Measurements from ENCODE around the gene HS6ST2.

Gene HS6ST2

GRCh38 chrX:132631579-132632232 lies 326.7 kb downstream of the HS6ST2 start:
- Histone ChIP-seq H3K4me3 (ENCODE audit: low read length) (no peak overlapping the region), H3K4me2 (ENCODE audit: low read depth, low read length) (no peak overlapping the region), H3F3A (ENCODE audit: insufficient read depth, low read length) (no peaks in the 10 kb centered on the region), H3K9me2 (replicated peaks; ENCODE audit: insufficient read depth, low read length) (no peaks in the 10 kb centered on the region), H3K9me3 (replicated peaks; ENCODE audit: insufficient read depth, low read length) (no peaks in the 10 kb centered on the region), H2AFZ (ENCODE audit: low read length) (no peak overlapping the region), H3K27me3 (replicated peaks; ENCODE audit: insufficient read depth, low read length) (no peaks in the 10 kb centered on the region), H3K4me1 (ENCODE audit: low read length) (no peaks in the 10 kb centered on the region), H3K27ac (ENCODE audit: low read length) (no peak overlapping the region), H3K9ac (ENCODE audit: low read length) (no peak overlapping the region), H4K20me1 (ENCODE audit: insufficient read depth, low read length) (no peaks in the 10 kb centered on the region), H3K36me3 (replicated peaks; ENCODE audit: insufficient read depth, low read length) (no peaks in the 10 kb centered on the region), H3K79me2 (ENCODE audit: low read length) (no peaks in the 10 kb centered on the region)
- peak; percentile 34 for DNase-seq
- no peak for TF ChIP-seq EZH2phosphoT487 (IDR thresholded peaks at IDR 0.05; ENCODE audit: low read length)
- peak; percentile 55 for TF ChIP-seq CTCF (IDR thresholded peaks at IDR 0.05; ENCODE audit: low read length)
- no peak for TF ChIP-seq EZH2 (optimal IDR thresholded peaks at IDR 0.05; ENCODE audit: low read depth, low read length)

- no peak for TF ChIP-seq EZH2phosphoT487 (IDR thresholded peaks at IDR 0.05; ENCODE audit: low read length)
- TF ChIP-seq CTCF (IDR thresholded peaks at IDR 0.05; ENCODE audit: low read length), result no peak
- TF ChIP-seq EZH2 (optimal IDR thresholded peaks at IDR 0.05; ENCODE audit: low read depth, low read length), result no peak
Measured at GRCh38 chrX:132624466-132624865, 334.0 kb downstream of the HS6ST2 start.

GRCh38 chrX:132623942-132624341 lies 334.5 kb downstream of the HS6ST2 start:
- Histone ChIP-seq H3K79me2 (ENCODE audit: low read length) (no peaks in the 10 kb centered on the region), H3K27ac (ENCODE audit: low read length) (no peak overlapping the region), H3K4me2 (ENCODE audit: low read depth, low read length) (no peak overlapping the region), H2AFZ (ENCODE audit: low read length) (no peak overlapping the region), H4K20me1 (ENCODE audit: insufficient read depth, low read length) (no peaks in the 10 kb centered on the region), H3K4me3 (ENCODE audit: low read length) (no peak overlapping the region), H3F3A (ENCODE audit: insufficient read depth, low read length) (no peaks in the 10 kb centered on the region), H3K9ac (ENCODE audit: low read length) (no peak overlapping the region), H3K4me1 (ENCODE audit: low read length) (no peaks in the 10 kb centered on the region), H3K9me2 (replicated peaks; ENCODE audit: insufficient read depth, low read length) (no peaks in the 10 kb centered on the region), H3K9me3 (replicated peaks; ENCODE audit: insufficient read depth, low read length) (no peaks in the 10 kb centered on the region), H3K36me3 (replicated peaks; ENCODE audit: insufficient read depth, low read length) (no peaks in the 10 kb centered on the region), H3K27me3 (replicated peaks; ENCODE audit: insufficient read depth, low read length) (no peaks in the 10 kb centered on the region)
- no peak for DNase-seq
- TF ChIP-seq EZH2phosphoT487 (IDR thresholded peaks at IDR 0.05; ENCODE audit: low read length) (no peak), CTCF (IDR thresholded peaks at IDR 0.05; ENCODE audit: low read length) (no peak), EZH2 (optimal IDR thresholded peaks at IDR 0.05; ENCODE audit: low read depth, low read length) (no peak)

More at GRCh38 chrX:132624466-132624865, 334.0 kb downstream of the HS6ST2 start:
- H3K9me3 ChIP-seq (replicated peaks; ENCODE audit: insufficient read depth, low read length), result no peaks in the 10 kb centered on the region
- H3K79me2 ChIP-seq (ENCODE audit: low read length), result no peaks in the 10 kb centered on the region
- no peaks in the 10 kb centered on the region for H3F3A ChIP-seq (ENCODE audit: insufficient read depth, low read length)
- H4K20me1 ChIP-seq (ENCODE audit: insufficient read depth, low read length), result no peaks in the 10 kb centered on the region
- no peak overlapping the region for H2AFZ ChIP-seq (ENCODE audit: low read length)
- H3K36me3 ChIP-seq (replicated peaks; ENCODE audit: insufficient read depth, low read length), result no peaks in the 10 kb centered on the region
- no peak overlapping the region for H3K27ac ChIP-seq (ENCODE audit: low read length)
- H3K4me2 ChIP-seq (ENCODE audit: low read depth, low read length), result no peak overlapping the region
- H3K9me2 ChIP-seq (replicated peaks; ENCODE audit: insufficient read depth, low read length), result no peaks in the 10 kb centered on the region
- H3K27me3 ChIP-seq (replicated peaks; ENCODE audit: insufficient read depth, low read length), result no peaks in the 10 kb centered on the region
- no peak overlapping the region for H3K4me3 ChIP-seq (ENCODE audit: low read length)
- no peak overlapping the region for H3K9ac ChIP-seq (ENCODE audit: low read length)
- H3K4me1 ChIP-seq (ENCODE audit: low read length), result no peaks in the 10 kb centered on the region
- no peak for DNase-seq

Measured in MM.1S (cell line).